Tibial nerve (tissue), 4 donors: ENCODE data around the gene PHF2. TPM values are rescaled to one million over a fixed set of nuclear protein-coding genes. Genes with fewer than 3 reads are reported as not detected.

ENCODE experiments used
- DNase-seq, 2 donors: peaks; one replicate each; pipeline ENCODE4 v3.0.0-alpha.2; 2019; ENCODE audit warnings: low spot score in 2 of 2
- H3K27ac ChIP-seq, 4 donors: fragments of 200-600 bp; sonication (generic) in 3 of 4; one replicate each; pipeline ENCODE4 v1.5.1; 2017 to 2019; ENCODE audit warnings: mild to moderate bottlenecking in 1 of 4
- H3K27me3 ChIP-seq, 2 donors: fragments of 200-600 bp; sonication (generic) in 1 of 2; one replicate each; pipeline versions ENCODE4 v1.5.1 to v1.6.0; 2017 to 2019
- H3K36me3 ChIP-seq, 3 donors: fragments of 200-600 bp; sonication (generic); one replicate each; pipeline ENCODE4 v1.5.1; 2018 to 2019
- H3K4me1 ChIP-seq, 4 donors: fragments of 200-600 bp; sonication (generic) in 3 of 4; one replicate each; pipeline ENCODE4 v1.5.1; 2017 to 2019
- H3K4me3 ChIP-seq, 4 donors: fragments of 200-600 bp; sonication (generic) in 3 of 4; one replicate each; pipeline ENCODE4 v1.5.1; 2017 to 2019; ENCODE audit warnings: mild to moderate bottlenecking in 1 of 4, moderate library complexity in 1 of 4
- H3K9me3 ChIP-seq, 4 donors: fragments of 200-600 bp; sonication (generic) in 3 of 4; one replicate each; pipeline ENCODE4 v1.5.1; 2017 to 2019
- EP300 ChIP-seq, 2 donors: sonication (generic); formaldehyde crosslinking; IDR thresholded peaks; one replicate each; pipeline ENCODE4 v1.6.1; 2017; ENCODE audit warnings: antibody characterized with exemption in 2 of 2, mild to moderate bottlenecking in 1 of 2
- POLR2A ChIP-seq, 2 donors: fragments of 450-650 bp; IDR thresholded peaks; one replicate each; pipeline ENCODE4 v1.6.1; 2017; ENCODE audit warnings: antibody characterized with exemption in 2 of 2, mild to moderate bottlenecking in 2 of 2, moderate library complexity in 2 of 2
- WGBS, 2 donors: methylation state at CpG; one replicate each; pipeline ENCODE4 v1.1.5; 2018; 5-methylcytosine and 5-hydroxymethylcytosine counted together
- total RNA-seq, 4 donors: library from RNA; depleted of rRNA; stranded (reverse); fragments of >200 nt; gene quantifications; one replicate each; pipeline ENCODE4 v1.1.0, GENCODE V29; 2016
- TF ChIP-seq, protein P1 (sequence below), 5 experiments: fragments of 200-600 bp in 3 of 5; fragments of 450-650 bp in 2 of 5; sonication (generic) in 3 of 5; IDR thresholded peaks; one replicate each; pipeline ENCODE4 v1.5.1; 2016 to 2019; ENCODE audit warnings: antibody characterized with exemption in 5 of 5, mild to moderate bottlenecking in 3 of 5, moderate library complexity in 2 of 5

PHF2 gene
- total RNA-seq, 4 donors from 2014 or later = 36.6 to 41.7 (median 38.6) TPM

DNA sequence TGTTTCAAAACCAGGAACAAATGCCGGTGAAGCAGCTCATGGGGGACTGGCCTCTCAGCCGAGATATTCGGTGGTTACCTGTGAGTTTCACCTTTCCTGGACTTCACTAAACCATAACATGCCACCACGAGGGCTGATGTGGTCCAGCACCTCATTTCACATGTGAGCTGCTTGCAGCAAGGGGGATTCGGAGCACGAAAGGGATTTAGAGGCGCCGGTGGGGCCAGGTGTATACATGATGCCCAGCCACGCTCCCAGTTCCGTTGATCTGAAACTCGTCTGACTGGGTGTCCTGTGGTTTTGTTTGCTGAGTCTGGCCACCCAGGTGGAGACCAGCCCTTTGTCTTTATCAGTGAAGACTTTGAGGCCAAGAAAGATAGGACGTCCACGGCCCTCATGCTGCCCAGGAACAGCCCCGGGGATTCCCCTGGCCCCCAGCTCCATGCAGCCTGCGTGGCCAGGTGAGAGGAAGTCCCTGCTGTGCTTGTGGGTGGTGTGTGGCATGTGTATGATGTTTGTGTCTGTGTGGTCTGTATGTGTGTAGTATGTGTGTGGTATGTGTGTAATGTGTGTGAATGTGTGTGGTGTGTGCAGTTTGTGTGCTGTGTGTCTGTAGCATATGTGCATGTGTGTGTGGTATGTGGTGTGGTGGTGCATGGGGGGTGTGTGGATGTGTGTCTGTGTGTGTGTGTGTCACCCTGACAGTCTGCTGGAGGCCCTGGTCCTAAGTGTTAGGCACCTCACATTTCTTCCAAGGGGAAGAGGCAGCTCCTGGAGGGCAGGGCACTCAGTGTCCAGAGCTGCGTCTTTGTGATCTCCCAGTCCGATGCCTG, 23.4 kb downstream of the PHF2 start:
- Histone ChIP-seq H3K27me3 (no peaks in the 10 kb centered on the region), H3K9me3 (no peaks in the 10 kb centered on the region), H3K4me3 (no peak overlapping the region), H3K4me1 (peaks cover 0 to 64% (median 14%) of the 10 kb centered on the region in 4 donors), H3K27ac (no peak overlapping the region), H3K36me3 (peaks cover 0 to 8% (median 0%) of the 10 kb centered on the region in 3 donors)
- no peak for TF ChIP-seq EP300 (IDR thresholded peaks at IDR 0.05)
- TF ChIP-seq, protein P1, sequence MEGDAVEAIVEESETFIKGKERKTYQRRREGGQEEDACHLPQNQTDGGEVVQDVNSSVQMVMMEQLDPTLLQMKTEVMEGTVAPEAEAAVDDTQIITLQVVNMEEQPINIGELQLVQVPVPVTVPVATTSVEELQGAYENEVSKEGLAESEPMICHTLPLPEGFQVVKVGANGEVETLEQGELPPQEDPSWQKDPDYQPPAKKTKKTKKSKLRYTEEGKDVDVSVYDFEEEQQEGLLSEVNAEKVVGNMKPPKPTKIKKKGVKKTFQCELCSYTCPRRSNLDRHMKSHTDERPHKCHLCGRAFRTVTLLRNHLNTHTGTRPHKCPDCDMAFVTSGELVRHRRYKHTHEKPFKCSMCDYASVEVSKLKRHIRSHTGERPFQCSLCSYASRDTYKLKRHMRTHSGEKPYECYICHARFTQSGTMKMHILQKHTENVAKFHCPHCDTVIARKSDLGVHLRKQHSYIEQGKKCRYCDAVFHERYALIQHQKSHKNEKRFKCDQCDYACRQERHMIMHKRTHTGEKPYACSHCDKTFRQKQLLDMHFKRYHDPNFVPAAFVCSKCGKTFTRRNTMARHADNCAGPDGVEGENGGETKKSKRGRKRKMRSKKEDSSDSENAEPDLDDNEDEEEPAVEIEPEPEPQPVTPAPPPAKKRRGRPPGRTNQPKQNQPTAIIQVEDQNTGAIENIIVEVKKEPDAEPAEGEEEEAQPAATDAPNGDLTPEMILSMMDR (IDR thresholded peaks at IDR 0.05) = no peak
- no peak for TF ChIP-seq POLR2A (IDR thresholded peaks at IDR 0.05)
- DNase-seq = no peak
- WGBS, 2 donors = 72 to 78% methylated on average over 12 to 17 of the region's 17 CpGs

DNA sequence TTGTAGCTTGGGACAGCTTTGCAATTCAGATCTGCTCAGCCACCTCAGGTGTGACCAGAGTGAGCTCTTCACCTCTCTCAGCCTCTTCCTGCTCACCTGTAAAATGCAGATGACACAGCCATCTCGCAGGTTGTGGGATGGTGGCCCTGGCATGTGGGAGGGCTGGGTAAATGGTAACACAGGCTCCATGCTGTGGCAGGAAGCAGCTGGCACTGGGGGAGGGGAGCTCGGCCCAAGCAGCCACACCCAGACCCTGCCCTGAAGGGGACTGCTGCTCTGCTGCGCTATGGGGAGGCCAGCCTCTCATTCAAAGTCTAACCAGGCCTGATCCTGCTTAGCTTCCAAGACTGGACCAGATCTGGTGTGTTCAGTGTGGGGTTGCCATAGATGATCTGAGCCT, 24.1 kb downstream of the PHF2 start:
- peaks cover 0 to 57% (median 14%) of the 10 kb centered on the region in 4 donors for H3K4me1 ChIP-seq
- H3K4me3 ChIP-seq = no peak overlapping the region
- no peak for DNase-seq
- WGBS, 2 donors = 51 to 67% methylated on average over 1 to 3 of the region's 3 CpGs
- peaks cover 0 to 13% (median 0%) of the 10 kb centered on the region in 3 donors for H3K36me3 ChIP-seq
- H3K9me3 ChIP-seq = peaks cover 0 to 6% (median 0%) of the 10 kb centered on the region in 4 donors
- TF ChIP-seq, protein P1 (IDR thresholded peaks at IDR 0.05) = no peak
- no peak for TF ChIP-seq POLR2A (IDR thresholded peaks at IDR 0.05)
- TF ChIP-seq EP300 (IDR thresholded peaks at IDR 0.05) = no peak
- H3K27ac ChIP-seq = no peak overlapping the region
- no peaks in the 10 kb centered on the region for H3K27me3 ChIP-seq

GRCh38 chr9:93601063-93601462, 24.7 kb downstream of the PHF2 start:
- WGBS, 2 donors = 60 to 72% methylated on average over 4 of the region's 4 CpGs

DNA sequence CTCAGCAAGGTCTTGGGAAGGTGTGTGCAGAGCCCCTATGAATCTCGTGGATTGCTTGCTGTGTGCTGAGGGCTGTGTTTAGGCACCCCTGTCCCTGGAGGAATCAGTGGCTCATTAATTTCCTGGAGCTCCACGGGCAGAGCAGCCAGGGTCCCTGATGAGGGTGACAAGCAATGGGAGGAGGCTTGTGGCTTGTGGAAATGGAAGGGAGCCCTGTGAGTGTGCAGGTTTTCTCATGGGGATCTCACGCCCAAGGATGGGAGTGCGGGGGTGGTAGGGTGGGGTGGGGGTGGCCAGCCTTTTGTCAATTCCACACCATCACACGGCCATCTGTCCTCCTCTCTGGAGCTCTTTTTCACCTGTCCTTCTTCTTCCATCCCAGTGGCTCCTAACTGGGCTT, 25.3 kb downstream of the PHF2 start:
- WGBS, 2 donors = 64 to 72% methylated on average over 5 of the region's 5 CpGs

More at GRCh38 chr9:93601063-93601462, 24.7 kb downstream of the PHF2 start:
- TF ChIP-seq, protein P1 (IDR thresholded peaks at IDR 0.05) = no peak
- no peak for TF ChIP-seq EP300 (IDR thresholded peaks at IDR 0.05)
- H3K4me3 ChIP-seq = no peak overlapping the region
- H3K4me1 ChIP-seq = peaks cover 0 to 53% (median 14%) of the 10 kb centered on the region in 4 donors
- no peak for DNase-seq
- H3K27me3 ChIP-seq = no peaks in the 10 kb centered on the region
- peaks cover 0 to 11% (median 0%) of the 10 kb centered on the region in 4 donors for H3K9me3 ChIP-seq
- peaks cover 0 to 17% (median 0%) of the 10 kb centered on the region in 3 donors for H3K36me3 ChIP-seq
- H3K27ac ChIP-seq = no peak overlapping the region

More for the DNA sequence above, 25.3 kb downstream of the PHF2 start:
- Histone ChIP-seq H3K27me3 (no peaks in the 10 kb centered on the region), H3K36me3 (peaks cover 0 to 19% (median 0%) of the 10 kb centered on the region in 3 donors), H3K9me3 (peaks cover 0 to 16% (median 0%) of the 10 kb centered on the region in 4 donors), H3K4me3 (no peak overlapping the region), H3K4me1 (peaks cover 0 to 49% (median 14%) of the 10 kb centered on the region in 4 donors), H3K27ac (no peak overlapping the region)
- TF ChIP-seq, protein P1 (IDR thresholded peaks at IDR 0.05) = no peak
- TF ChIP-seq EP300 (IDR thresholded peaks at IDR 0.05) = no peak
- TF ChIP-seq POLR2A (IDR thresholded peaks at IDR 0.05) = no peak
- DNase-seq = no peak
